Measurements from ENCODE around the gene FAH.

DNA sequence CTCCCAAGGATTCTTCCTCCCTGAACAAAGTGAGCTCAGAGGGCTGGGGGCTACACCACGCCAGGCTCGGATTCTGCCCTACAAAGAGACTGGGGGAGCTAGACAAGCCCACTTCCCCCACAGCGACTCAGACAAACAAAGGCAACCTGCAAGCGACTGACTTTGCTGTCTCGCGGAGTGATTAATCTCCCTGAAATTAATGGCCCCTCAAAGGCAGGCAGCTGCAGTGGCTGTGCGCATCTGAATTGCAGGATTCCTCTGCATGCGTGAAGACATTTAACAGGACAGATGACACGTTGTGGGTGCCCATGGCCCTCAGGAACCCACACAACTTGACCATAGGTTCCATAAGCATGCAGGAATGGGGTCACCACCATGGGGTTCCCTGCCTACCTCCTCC, 80.8 kb downstream of the FAH start:
- no peak for TF ChIP-seq ESRRA (IDR thresholded peaks at IDR 0.05; ENCODE audit: low read length)
- no peak for TF ChIP-seq ETV6 (conservative IDR thresholded peaks at IDR 0.05 in 1 of 2, IDR thresholded peaks at IDR 0.05 in 1 of 2; ENCODE audit: borderline replicate concordance in 1 of 2, low read depth in 1 of 2)
